Stimulated activated CD8-positive, alpha-beta memory T cell treated with anti-CD3 and anti-CD28 coated beads, Interleukin-15, amount 100 ng/mL, for 4 hours (primary cell): ENCODE results near the gene FAM184A.

ENCODE experiments used
- DNase-seq, 2 donors: peaks; one replicate each; pipeline ENCODE4 v3.0.0-alpha.2; 2020; ENCODE audit warnings: low read depth in 2 of 2

The FAM184A gene

DNA sequence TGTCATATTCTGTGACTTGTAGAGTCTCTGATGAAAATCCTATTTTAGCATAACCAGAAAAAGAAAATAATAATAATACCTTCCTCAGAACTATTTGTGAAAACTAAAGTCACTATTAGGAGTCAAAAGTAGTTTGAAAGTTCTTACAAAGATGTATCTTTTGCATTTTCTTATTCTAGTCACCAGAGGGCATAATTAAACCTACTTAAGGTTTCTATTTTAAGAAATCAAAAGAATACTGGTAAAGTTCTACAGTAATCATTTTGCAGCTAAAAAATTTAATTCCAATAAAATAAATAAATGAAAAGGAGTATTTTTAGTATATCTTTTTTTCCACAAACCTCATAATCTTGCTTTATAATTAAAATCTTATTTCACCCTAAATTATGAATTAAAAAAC lies 115.5 kb downstream of the FAM184A start:
- no peak for DNase-seq

DNA sequence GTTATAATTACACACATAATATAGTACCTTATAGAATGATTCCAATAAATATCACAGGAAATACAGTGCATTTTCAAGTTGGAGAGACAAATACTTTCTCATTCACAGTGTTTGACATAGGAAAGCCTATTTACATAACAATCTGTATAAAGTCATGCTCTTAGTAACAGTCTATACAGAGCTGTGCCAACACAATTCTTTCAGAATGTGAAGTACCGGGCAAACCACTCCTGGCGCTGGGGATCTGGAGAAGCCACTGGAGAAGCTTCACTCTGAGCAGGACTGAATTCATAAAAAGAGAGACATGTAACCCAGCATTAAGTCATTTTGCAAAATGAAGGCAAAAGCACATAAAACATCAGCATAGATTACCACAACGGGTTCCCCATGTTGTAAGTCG lies 118.6 kb downstream of the FAM184A start:
- no peak for DNase-seq

DNA sequence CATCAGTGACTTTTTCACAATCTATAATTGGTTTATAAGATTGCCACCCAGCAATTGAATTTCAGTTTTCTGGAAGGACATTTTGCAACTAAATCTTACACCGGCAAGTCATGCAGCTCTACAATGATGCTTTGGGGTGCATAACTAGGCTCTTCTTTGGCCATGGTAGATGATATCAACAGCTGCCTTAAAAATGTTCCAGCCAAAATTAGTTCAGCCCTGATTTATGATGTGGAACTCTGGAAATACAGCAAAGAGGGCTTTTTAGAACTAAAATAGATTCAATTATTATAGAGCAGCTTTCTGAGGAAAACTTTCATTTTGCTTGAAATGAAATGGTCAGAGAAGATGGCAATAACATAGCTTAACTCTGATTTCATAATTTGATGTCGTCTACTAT lies 125.1 kb downstream of the FAM184A start:
- DNase-seq: no peak

DNA sequence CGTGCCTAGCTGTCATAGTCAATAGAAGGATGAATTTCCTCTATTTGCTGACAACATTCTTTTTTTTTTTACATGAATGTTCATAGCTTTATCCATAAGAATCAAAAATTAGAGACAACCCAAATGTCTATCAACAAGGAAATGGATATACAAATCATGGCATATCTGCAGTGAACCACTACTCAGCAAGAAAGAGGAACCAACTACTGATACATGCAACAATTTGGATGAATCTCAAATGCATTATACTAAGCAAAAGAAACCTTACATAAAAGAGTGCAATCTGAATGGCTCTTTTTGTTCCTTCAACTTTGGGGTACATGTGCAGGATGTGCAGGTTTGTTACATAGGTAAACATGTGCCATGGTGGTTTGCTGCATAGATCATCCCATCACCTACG lies 125.8 kb downstream of the FAM184A start:
- DNase-seq: no peak

DNA sequence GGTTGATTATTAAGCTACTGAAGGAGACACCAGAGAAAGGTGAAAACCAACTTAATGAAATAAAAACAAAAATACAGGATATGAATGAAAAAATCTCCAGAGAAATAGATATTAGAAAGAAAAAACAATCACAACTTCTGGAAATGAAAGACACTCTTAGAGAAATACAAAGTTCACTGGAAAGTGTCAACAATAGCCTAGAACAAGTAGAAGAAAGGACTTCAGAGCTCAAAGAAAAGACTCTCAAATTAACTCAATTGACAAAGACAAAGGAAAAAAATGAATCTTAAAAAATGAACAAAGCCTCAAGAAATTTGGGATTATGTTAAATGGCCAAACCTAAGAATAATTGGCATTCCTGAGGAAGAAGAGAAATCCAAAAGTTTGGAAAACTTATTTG lies 133.2 kb downstream of the FAM184A start:
- DNase-seq: no peak

DNA sequence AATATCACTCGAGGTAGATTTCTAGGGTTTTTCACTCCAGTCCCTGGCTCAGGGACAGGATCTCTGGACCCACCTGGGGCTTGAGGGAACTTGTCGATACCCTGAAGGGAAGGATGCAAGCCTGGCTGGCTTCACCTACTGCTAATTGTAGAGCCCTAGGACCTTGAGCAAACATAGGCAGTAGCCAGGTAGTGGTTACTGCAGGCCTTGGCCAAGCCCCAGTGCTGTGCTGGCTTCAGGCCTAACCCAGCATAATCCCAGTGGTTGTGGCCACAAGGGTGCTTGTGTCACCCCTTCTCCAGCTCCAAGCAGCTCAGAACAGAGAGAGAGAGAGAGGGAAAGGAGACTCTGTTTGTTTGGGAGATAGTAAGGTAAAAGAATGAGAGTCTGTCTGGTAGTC lies 137.7 kb downstream of the FAM184A start:
- no peak for DNase-seq

DNA sequence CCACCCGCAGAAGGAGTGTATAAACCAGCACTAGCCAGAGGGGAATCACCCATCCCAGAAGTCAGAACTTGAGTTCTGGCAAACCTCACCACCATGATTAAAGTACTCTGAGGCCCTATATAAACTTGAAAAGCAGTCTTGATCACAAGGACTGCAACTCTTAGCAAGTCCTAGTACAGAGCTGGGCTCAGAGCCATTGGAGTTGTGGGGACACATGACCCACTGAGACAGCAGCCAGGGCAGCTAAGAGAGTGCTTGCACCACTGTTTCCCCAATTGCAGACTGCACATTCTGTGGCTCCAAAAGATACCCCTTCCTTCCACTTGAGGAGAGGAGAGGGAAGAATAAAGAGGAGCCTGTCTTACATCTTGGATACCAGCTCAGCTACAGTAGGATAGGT lies 138.8 kb downstream of the FAM184A start:
- no peak for DNase-seq

DNA sequence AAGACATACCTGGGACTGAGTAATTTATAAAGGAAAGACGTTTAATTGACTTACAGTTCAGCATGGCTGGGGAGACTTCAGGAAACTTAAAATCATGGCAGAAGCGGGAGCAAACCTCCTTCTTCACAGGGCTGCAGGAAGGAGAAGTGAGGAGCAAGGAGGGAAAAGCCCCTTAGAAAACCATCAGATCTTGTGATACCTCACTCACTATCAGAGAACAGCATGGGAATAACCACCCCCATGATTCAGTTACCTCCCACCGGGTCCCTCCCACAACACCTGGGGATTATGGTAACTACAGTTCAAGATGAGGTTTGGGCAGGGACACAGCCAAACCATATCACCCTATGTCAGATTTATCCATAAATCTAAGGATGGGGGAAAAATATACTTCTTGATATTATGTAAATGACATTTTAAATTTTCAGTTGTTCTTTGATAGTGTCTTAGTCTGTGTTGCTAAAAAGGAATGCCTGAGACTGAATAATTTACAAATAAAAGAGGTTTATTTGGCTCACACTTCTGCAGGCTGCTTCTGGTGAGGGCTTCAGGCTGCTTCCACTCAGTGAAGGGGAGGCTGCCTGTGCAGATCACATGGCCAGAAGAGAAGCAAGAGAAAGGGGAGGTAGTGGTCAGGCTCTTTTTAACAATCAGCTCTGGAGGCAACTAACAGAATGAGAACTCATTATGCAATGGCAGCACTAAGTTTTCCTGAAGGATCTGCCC lies 142.3 kb downstream of the FAM184A start:
- DNase-seq: no peak

DNA sequence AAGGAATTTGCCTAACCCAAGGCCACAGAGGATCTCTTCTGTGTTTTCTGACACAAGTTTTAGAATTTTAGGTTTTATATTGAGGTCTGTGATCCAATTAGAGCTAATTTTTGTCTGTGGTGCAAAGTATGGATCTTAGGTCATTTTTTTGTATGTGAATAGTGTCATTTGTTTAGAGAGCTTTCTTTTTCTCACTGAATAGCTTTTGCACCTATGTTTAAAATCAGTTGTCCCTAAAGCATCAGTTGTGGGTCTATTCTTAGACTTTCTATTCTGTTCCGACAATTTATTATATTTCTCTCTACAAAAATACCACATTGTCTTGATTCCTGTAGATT lies 143.2 kb downstream of the FAM184A start:
- no peak for DNase-seq

DNA sequence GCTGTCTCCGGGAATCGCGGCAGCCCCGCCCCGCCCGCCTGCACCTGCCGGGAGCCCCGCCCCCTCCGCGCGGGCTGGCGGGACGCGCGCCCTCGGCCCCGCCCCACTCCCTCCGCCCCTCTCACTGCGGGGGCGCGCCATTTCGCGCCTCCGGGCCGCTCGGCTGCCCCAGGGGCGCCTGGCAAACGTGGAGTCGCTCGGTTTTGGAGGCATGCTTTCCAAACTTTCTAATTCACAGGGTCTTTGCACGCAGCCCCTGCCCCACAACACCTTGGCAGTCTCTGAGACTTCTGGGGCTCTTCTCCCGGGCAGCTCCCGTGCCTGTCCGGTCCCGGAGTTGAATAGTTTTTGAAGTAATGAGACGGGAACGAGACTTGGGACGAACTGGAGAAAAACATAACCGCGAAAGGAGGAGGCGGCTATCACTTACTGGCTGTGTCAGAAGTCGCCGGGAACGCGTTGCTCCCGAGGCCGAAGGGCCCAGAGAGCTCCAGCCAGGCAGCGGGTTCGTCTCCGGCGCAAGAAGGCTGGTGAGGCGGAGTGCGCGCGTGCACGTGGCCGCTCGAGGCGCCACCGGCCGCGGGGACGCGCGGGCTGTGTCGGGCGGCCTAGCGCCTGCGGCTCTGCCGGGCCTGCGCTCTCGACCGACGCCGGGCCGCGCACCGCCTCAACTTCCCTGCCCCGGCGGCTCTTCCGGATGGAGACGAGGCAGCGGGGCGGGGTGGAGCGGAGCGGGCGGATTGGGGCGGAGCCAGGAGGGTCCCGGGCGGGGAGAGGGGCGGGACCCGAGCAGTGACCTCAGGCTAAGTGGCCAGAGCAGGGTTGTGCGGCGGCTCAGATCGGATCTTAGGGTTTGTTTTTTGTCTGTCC lies 143.8 kb downstream of the FAM184A start, which contains the start of gene MCM9:
TSS of gene MCM9 (minus strand) at position 699 of the 870 bp plus-strand sequence. CDS start 3,436 bp downstream, outside the sequence.
- DNase-seq: peak; percentile 66 to 78

DNA sequence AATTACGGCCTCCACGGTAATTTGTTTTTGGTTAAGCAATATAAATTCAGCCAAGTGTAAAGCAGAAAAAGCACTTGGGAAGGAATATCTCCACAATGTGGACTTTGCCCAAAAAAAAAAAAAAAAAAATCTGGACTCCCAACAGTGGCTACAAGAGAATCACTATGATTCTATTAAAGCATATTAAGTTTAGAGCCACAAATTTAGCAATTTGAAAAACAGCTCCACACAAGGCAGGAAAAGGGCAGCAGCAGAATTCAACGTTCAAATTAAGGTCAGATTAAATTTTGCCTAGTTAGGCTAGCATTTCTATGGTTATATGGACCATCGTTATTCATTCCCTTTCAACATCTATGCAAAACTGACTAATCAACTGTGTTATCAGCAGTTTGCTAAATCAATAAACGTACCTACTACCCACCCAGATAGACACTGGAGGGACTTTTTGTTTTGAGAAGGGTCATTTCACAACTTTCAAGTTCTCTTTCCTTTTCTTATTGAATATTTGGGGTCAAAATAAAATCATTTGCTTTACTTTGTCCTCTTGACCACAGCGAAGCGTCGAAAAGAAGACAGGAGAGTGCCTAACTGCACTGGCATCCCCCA lies 144.5 kb downstream of the FAM184A start:
- no peak for DNase-seq

DNA sequence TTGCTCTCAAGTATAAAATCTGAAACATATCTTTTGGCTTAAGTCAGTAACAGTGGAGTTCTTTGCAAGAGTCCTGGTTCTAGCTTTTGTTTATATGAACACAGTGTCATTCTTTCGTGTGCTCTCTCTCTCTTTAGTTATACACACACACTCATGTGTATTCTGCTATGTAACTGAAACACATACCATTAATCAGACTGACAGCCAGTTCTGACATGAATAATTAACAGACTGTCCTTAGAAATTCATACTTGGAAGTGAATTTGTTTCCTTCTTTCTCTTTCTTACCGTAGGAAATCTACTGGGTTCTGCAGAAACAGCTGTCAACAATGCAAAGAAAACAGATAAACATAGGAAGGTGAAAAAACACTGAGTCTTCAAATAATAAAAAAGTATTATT lies 146.0 kb downstream of the FAM184A start:
- DNase-seq: no peak

DNA sequence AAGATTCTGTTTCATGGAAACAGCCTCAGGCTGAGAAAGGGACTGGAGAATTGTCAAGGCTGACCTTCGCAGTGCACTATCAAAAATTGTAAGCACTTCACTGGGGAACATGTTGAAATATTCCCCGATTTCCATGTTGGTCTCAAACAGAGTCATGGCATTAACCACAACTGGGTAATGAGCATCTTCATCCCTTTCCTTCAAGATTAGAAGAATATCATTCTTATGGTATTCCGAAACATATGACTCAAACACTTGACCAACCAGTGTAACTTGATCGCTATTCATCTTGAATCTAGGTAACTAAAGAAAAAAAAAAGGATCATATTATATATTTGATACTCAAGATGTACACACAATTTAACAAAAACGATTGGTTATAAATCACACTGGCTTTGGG lies 147.0 kb downstream of the FAM184A start:
- no peak for DNase-seq

DNA sequence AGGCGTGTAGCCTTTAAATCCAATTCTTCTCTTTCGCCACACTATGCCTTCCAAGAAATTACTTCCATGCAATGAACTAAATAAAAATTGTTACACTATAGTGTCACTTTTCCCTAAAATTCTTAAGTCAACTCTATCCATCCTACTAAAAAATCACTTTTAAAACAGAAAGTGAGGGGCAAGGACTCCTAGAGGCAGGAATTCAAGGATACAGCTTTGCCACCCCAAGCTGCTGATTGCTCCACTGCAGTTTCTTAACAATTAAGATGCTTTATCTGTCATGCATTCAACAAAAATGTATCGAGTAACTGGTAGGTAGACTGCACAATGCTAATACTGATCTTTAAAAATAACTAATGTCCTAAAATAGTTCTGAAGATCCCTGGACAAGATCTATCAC lies 147.8 kb downstream of the FAM184A start:
- DNase-seq: no peak

DNA sequence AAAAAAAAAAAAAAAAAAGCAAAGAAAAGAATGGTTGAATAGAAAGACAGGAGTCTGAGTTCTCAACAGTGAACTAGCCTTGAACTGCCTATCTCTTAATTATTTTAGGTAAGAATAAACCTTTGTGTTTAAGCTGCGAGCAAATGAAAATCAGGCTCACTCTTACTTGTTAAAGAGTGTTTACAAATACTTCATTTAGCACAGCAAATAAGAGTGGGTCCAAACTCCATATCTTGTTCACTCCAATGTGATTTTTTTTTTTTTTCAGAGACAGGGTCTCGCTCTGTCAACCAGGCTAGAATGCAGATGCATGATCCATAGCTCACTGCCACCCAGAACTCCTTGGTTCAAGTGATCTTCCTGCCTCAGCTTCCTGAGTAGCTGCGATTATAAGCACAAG lies 155.4 kb downstream of the FAM184A start:
- DNase-seq: no peak

DNA sequence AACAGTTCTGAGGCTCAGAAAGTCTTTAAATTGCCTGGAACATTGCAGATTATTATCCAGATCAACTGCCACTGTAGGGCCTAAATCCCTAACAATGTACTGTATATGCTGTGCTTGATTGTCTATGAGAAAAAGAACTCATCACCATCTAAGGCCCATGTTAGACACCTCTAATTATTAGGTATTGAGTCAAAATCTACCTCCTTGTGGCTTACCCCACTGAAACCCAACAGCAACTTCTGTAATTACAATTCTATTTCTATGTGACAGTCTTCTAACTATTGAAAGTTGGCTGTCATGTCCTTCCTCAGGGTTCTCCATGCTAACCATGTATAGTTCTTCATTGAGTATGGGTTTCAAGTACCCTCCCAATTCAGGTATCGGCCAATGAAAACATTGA lies 157.4 kb downstream of the FAM184A start:
- DNase-seq: no peak

DNA sequence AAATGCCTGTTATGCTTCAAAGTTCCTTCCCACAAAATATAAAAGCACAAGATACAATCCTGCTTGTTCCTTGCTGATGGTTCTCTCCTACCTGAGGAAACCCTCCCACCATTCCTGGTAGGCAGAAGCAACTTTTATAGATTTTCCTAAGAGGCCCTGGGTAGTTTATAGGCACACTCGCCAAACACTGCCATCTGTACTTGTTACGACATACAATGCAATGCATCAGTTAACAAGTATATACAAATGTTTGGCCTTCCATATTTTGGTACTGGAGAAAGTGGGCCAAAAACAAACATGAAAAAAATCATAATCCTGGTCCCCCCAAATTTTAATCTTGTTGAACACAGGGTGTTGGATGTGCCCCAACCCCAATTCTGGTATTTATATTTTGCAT lies 160.1 kb downstream of the FAM184A start:
- DNase-seq: no peak

DNA sequence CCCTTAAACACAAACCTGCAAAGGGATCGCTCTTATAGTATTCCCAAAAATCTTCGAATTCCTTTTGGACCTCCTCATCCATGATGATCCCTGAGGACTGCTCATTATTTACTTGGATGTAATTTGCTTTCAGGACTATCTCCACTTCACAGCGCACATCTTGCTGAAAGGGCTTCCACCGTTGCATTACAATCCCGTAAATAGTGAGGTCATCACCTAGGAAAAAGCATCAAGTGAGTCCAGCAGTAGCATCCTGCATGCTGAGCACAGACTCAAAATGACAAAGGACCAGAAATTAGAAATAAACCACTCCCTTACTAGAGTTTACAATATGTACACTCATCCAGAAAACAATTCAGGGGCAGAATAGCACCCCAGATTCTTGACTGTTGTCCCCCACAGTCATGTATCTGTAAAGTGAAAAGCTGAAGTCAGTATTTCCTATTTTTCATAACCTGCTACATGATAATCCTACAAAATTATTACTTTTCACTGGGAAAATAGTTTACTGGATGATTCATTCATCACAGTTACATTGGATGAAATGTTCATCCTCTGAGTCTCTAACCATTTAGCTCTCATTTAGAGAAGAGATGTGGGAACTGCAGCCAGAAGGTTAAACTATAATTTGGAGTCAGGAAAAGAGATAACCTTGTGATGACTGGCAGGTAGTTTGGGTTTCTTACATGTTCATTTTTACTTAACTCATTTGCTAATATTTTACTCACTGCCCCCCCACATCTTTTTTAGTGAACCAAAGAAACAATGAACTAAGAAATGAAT lies 160.7 kb downstream of the FAM184A start:
- no peak for DNase-seq

DNA sequence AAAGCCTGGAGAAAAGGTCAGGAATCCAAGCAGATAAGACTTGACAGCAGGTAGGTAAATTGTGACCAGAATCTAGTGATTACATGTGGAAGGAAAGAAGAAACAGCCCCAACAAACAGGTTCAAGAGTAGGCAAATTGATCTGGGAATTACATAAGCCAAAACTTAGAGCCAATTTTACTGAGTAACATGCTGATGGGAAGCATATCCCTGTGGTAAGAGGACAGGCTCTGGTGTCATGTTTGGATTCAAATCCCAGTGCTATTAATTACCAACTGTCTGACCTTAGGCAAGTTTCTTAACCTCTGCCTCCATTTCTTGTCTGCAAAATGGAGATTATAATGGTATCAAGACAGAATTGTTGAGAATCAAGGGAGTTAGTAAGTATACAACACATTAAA lies 163.9 kb downstream of the FAM184A start:
- DNase-seq: no peak

DNA sequence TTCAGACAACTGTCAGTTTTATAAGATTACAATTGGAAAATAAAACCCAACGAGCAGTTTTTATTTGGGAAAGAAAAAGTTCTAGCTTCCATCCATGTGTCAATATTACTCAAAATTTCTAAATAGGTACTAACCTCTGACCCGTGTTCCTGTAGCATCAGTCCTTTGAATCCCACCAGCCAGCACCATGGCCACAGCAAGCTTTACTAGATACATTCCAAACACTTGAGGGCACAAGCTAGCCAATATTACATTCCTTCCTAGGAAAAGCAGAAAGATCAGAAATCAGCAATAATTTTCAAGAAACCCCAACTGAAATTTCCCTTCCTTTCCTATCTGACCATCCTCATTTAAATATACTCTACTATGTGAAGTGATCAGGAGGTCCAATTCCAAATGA lies 165.3 kb downstream of the FAM184A start:
- DNase-seq: no peak

DNA sequence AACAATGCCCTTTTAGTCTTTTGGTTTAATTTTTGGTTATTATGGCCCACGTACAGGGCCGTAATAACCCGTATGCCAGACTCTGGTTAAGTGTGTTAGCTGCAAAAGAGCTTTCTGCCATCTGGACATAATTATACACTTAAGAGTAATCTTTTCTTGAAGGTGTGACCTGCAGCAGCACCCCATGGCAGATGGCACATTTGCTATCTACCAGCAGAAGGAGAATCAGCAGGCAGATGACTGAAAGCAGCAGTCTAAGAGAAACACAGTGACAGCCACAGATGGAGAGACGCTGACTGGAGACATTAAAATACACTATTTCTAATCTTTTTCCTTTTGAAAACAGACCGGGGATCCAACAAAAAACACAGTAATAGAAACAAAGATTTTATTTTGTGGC lies 165.8 kb downstream of the FAM184A start:
- no peak for DNase-seq
